Liver (tissue), 3 donors: ENCODE measurements around the gene ADGRV1.

Source experiments
- ATF3 ChIP-seq: IDR thresholded peaks from 2 replicates; pipeline ENCODE4 v1.6.1; 2016; ENCODE audit warnings: antibody characterized with exemption
- EGR1 ChIP-seq, 2 donors: IDR thresholded peaks; 2 replicates each; pipeline ENCODE4 v1.6.1; 2016 to 2018; ENCODE audit warnings: antibody characterized with exemption in 2 of 2, low read depth in 2 of 2
- FOXA1 ChIP-seq: IDR thresholded peaks from 2 replicates; pipeline ENCODE4 v1.6.1; 2016; ENCODE audit warnings: antibody characterized with exemption
- GABPA ChIP-seq, 2 donors: IDR thresholded peaks in 1 of 2; conservative IDR thresholded peaks in 1 of 2; 2 replicates each; pipeline ENCODE4 v1.6.1; 2016; ENCODE audit warnings: antibody characterized with exemption in 2 of 2, mild to moderate bottlenecking in 1 of 2, moderate library complexity in 1 of 2
- HNF4A ChIP-seq, 2 donors: conservative IDR thresholded peaks; 2 replicates each; pipeline ENCODE4 v1.6.1; 2016; ENCODE audit warnings: antibody characterized with exemption in 2 of 2, mild to moderate bottlenecking in 2 of 2
- JUND ChIP-seq, 2 donors: IDR thresholded peaks; 2 replicates each; pipeline ENCODE4 v1.6.1; 2016; ENCODE audit warnings: antibody characterized with exemption in 2 of 2
- RAD21 ChIP-seq, 2 donors: IDR thresholded peaks; 2 replicates each; pipeline ENCODE4 v1.6.1; 2016; ENCODE audit warnings: antibody characterized with exemption in 2 of 2, mild to moderate bottlenecking in 2 of 2
- REST ChIP-seq: IDR thresholded peaks from 2 replicates; pipeline ENCODE4 v1.6.1; 2016; ENCODE audit warnings: antibody characterized with exemption, mild to moderate bottlenecking
- SP1 ChIP-seq: IDR thresholded peaks from 2 replicates; pipeline ENCODE4 v1.6.1; 2018; ENCODE audit warnings: antibody characterized with exemption, mild to moderate bottlenecking
- TAF1 ChIP-seq: conservative IDR thresholded peaks from 2 replicates; pipeline ENCODE4 v1.6.1; 2016; ENCODE audit warnings: antibody characterized with exemption, mild to moderate bottlenecking
- YY1 ChIP-seq: IDR thresholded peaks from 2 replicates; pipeline ENCODE4 v1.6.1; 2016; ENCODE audit warnings: antibody characterized with exemption, mild to moderate bottlenecking
- TF ChIP-seq, protein P1 (sequence below): fragments of 150-350 bp; IDR thresholded peaks from 2 replicates; pipeline ENCODE4 v1.5.1; 2017; ENCODE audit warnings: improper control_type of control experiment, low read depth, low read length; ENCODE audit not compliant: missing input control
- TF ChIP-seq, protein P2 (sequence below): IDR thresholded peaks from 2 replicates; pipeline ENCODE4 v1.6.1; 2016; ENCODE audit warnings: antibody characterized with exemption
- TF ChIP-seq, protein P3 (sequence below): IDR thresholded peaks from 2 replicates; pipeline ENCODE4 v1.6.1; 2016; ENCODE audit warnings: antibody characterized with exemption
- donor health status: healthy.
- donor health status: healthy.

- TF ChIP-seq JUND (IDR thresholded peaks at IDR 0.05) (no peak), YY1 (no peak), RAD21 (IDR thresholded peaks at IDR 0.05) (no peak), SP1 (no peak), FOXA1 (no peak), TAF1 (no peak), ATF3 (no peak), REST (no peak), GABPA (IDR thresholded peaks at IDR 0.05 in 1 of 2, conservative IDR thresholded peaks at IDR 0.05 in 1 of 2) (no peak), EGR1 (IDR thresholded peaks at IDR 0.05; ENCODE audit: low read depth in 2 of 2) (no peak), HNF4A (conservative IDR thresholded peaks at IDR 0.05) (no peak)
- TF ChIP-seq, protein P1, sequence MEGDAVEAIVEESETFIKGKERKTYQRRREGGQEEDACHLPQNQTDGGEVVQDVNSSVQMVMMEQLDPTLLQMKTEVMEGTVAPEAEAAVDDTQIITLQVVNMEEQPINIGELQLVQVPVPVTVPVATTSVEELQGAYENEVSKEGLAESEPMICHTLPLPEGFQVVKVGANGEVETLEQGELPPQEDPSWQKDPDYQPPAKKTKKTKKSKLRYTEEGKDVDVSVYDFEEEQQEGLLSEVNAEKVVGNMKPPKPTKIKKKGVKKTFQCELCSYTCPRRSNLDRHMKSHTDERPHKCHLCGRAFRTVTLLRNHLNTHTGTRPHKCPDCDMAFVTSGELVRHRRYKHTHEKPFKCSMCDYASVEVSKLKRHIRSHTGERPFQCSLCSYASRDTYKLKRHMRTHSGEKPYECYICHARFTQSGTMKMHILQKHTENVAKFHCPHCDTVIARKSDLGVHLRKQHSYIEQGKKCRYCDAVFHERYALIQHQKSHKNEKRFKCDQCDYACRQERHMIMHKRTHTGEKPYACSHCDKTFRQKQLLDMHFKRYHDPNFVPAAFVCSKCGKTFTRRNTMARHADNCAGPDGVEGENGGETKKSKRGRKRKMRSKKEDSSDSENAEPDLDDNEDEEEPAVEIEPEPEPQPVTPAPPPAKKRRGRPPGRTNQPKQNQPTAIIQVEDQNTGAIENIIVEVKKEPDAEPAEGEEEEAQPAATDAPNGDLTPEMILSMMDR: no peak
- TF ChIP-seq, protein P2, sequence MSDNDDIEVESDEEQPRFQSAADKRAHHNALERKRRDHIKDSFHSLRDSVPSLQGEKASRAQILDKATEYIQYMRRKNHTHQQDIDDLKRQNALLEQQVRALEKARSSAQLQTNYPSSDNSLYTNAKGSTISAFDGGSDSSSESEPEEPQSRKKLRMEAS: no peak
- TF ChIP-seq, protein P3, sequence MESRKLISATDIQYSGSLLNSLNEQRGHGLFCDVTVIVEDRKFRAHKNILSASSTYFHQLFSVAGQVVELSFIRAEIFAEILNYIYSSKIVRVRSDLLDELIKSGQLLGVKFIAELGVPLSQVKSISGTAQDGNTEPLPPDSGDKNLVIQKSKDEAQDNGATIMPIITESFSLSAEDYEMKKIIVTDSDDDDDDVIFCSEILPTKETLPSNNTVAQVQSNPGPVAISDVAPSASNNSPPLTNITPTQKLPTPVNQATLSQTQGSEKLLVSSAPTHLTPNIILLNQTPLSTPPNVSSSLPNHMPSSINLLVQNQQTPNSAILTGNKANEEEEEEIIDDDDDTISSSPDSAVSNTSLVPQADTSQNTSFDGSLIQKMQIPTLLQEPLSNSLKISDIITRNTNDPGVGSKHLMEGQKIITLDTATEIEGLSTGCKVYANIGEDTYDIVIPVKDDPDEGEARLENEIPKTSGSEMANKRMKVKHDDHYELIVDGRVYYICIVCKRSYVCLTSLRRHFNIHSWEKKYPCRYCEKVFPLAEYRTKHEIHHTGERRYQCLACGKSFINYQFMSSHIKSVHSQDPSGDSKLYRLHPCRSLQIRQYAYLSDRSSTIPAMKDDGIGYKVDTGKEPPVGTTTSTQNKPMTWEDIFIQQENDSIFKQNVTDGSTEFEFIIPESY: no peak
Measured at GRCh38 chr5:90654215-90654614, 95.6 kb downstream of the ADGRV1 start.
